CD14-positive monocyte (primary cell): ENCODE data around the gene RHOD. TPM values are rescaled to one million over a fixed set of nuclear protein-coding genes. Genes with fewer than 3 reads are reported as not detected.

Experiments used
- DNase-seq, 3 donors: peaks; one replicate each; pipeline ENCODE4 v3.0.0-alpha.2; 2011 to 2022
- H2AFZ ChIP-seq: 2 replicates; pipeline ENCODE4 v1.6.0; 2012; ENCODE audit warnings: mild to moderate bottlenecking, low read depth, low read length, inconsistent platforms; ENCODE audit not compliant: insufficient read depth, poor library complexity, severe bottlenecking
- H3K27ac ChIP-seq, 2 donors: 1 replicate in 1 of 2; 2 replicates in 1 of 2; pipeline ENCODE4 v1.5.1; 2012 to 2013; ENCODE audit warnings: low read length in 2 of 2, control low read depth in 1 of 2, inconsistent platforms in 1 of 2, low read depth in 1 of 2, mild to moderate bottlenecking in 1 of 2
- H3K27me3 ChIP-seq, 2 donors: one replicate each; pipeline versions ENCODE4 v1.6.0 to v1.6.1; 2011 to 2013; ENCODE audit warnings: low read length in 2 of 2; ENCODE audit not compliant: control insufficient read depth in 2 of 2, insufficient read depth in 2 of 2
- H3K36me3 ChIP-seq, 2 donors: replicated peaks in 1 of 2; 1 replicate in 1 of 2; 2 replicates in 1 of 2; pipeline versions ENCODE4 v1.5.1 to v1.6.1; 2012 to 2013; ENCODE audit warnings: low read length in 2 of 2, control low read depth in 1 of 2, inconsistent platforms in 1 of 2, mild to moderate bottlenecking in 1 of 2; ENCODE audit not compliant: insufficient read depth in 2 of 2, control insufficient read depth in 1 of 2
- H3K4me1 ChIP-seq, 2 donors: 1 replicate in 1 of 2; 2 replicates in 1 of 2; pipeline versions ENCODE4 v1.5.1 to v1.6.1; 2012 to 2013; ENCODE audit warnings: low read length in 2 of 2, control low read depth in 1 of 2, inconsistent platforms in 1 of 2, mild to moderate bottlenecking in 1 of 2, moderate library complexity in 1 of 2; ENCODE audit not compliant: insufficient read depth in 2 of 2, control insufficient read depth in 1 of 2
- H3K4me2 ChIP-seq: replicated peaks from 2 replicates; pipeline ENCODE3; 2012; ENCODE audit warnings: low read length, moderate library complexity, mild to moderate bottlenecking; ENCODE audit not compliant: poor library complexity, severe bottlenecking; ENCODE audit errors: extremely low read depth
- H3K4me3 ChIP-seq, 3 experiments: fragments of 200-600 bp in 1 of 3; sonication (generic) in 1 of 3; replicated peaks in 1 of 3; 1 replicate in 2 of 3; 2 replicates in 1 of 3; pipeline ENCODE4 v1.5.1; 2011 to 2013; ENCODE audit warnings: low read length in 3 of 3, mild to moderate bottlenecking in 3 of 3, control low read depth in 2 of 3, low read depth in 2 of 3, inconsistent platforms in 1 of 3, moderate library complexity in 1 of 3
- H3K79me2 ChIP-seq: 2 replicates; pipeline ENCODE4 v1.6.0; 2012; ENCODE audit warnings: mild to moderate bottlenecking, control low read depth, inconsistent platforms, low read length, moderate library complexity; ENCODE audit not compliant: insufficient read depth
- H3K9ac ChIP-seq: 2 replicates; pipeline ENCODE4 v1.6.0; 2017; ENCODE audit warnings: low read length, mild to moderate bottlenecking; ENCODE audit not compliant: insufficient read depth, poor library complexity, severe bottlenecking
- H3K9me3 ChIP-seq, 2 donors: replicated peaks in 1 of 2; 1 replicate in 1 of 2; 2 replicates in 1 of 2; pipeline versions ENCODE4 v1.5.1 to v1.6.1; 2012 to 2013; ENCODE audit warnings: low read length in 2 of 2, control low read depth in 1 of 2; ENCODE audit not compliant: control insufficient read depth in 1 of 2, insufficient read depth in 1 of 2
- H4K20me1 ChIP-seq: 2 replicates; pipeline ENCODE4 v1.6.0; 2012; ENCODE audit warnings: mild to moderate bottlenecking, low read length, control low read depth, moderate library complexity; ENCODE audit not compliant: insufficient read depth
- H3K27ac Mint-ChIP-seq, 7 donors: one replicate each; pipeline ENCODE4 v1.8.0; 2020; ENCODE audit warnings: mild to moderate bottlenecking in 7 of 7, mixed read lengths in 7 of 7, moderate library complexity in 6 of 7, inconsistent platforms in 2 of 7
- H3K27me3 Mint-ChIP-seq, 3 donors: one replicate each; pipeline ENCODE4 v1.8.0; 2021 to 2022; ENCODE audit warnings: low read depth in 3 of 3, mild to moderate bottlenecking in 3 of 3, mixed read lengths in 3 of 3, moderate library complexity in 3 of 3, inconsistent platforms in 1 of 3
- H3K36me3 Mint-ChIP-seq, 2 donors: one replicate each; pipeline ENCODE4 v1.8.0; 2020; ENCODE audit warnings: mixed read lengths in 2 of 2, inconsistent platforms in 1 of 2, mild to moderate bottlenecking in 1 of 2
- H3K4me1 Mint-ChIP-seq: one replicate; pipeline ENCODE4 v1.8.0; 2020; ENCODE audit warnings: mild to moderate bottlenecking, mixed read lengths
- H3K4me3 Mint-ChIP-seq, 2 donors: one replicate each; pipeline ENCODE4 v1.8.0; 2020; ENCODE audit warnings: mild to moderate bottlenecking in 2 of 2, mixed read lengths in 2 of 2, moderate library complexity in 1 of 2
- H3K9me3 Mint-ChIP-seq, 7 donors: one replicate each; pipeline ENCODE4 v1.8.0; 2020 to 2022; ENCODE audit warnings: mixed read lengths in 7 of 7, mild to moderate bottlenecking in 6 of 7, moderate library complexity in 6 of 7, inconsistent platforms in 2 of 7
- CTCF ChIP-seq: fragments of 200-600 bp; IDR thresholded peaks from one replicate; pipeline ENCODE4 v1.8.0; 2022; ENCODE audit warnings: antibody characterized with exemption, mild to moderate bottlenecking
- WGBS: methylation state at CpG from one replicate; pipeline ENCODE4 v1.1.5; 2013; ENCODE audit warnings: missing lambda C conversion rate; ENCODE audit not compliant: insufficient coverage; 5-methylcytosine and 5-hydroxymethylcytosine counted together
- intact Hi-C, 2 donors: fragments of 100-400 bp; cut with micrococcal nuclease; formaldehyde crosslinking; loops; one replicate each; pipeline versions ENCODE4 v1.15.0 to v1.15.1; 2023
- polyA plus RNA-seq, 3 donors: library from polyadenylated mRNA; depleted of rRNA in 1 of 3; unstranded in 2 of 3; stranded (reverse) in 1 of 3; fragments of 300-500 nt in 2 of 3; fragments of >200 nt in 1 of 3; fragmentation: Illumina TruSeq in 2 of 3; gene quantifications; 1 replicate in 2 of 3; 2 replicates in 1 of 3; pipeline ENCODE4 v1.2.3, GENCODE V29; 2012 to 2021

The RHOD gene
- polyA plus RNA-seq, 3 donors = not detected

GRCh38 chr11:67055812-67056211, 835 bp upstream of the RHOD start:
- TF ChIP-seq CTCF = no peak
- Histone ChIP-seq H3K4me1 (peaks cover 5 to 8% of the 10 kb centered on the region in 2 donors), H3K4me2 (no peak overlapping the region), H3K27me3 (peaks cover 12 to 30% of the 10 kb centered on the region in 2 donors), H3K79me2 (no peaks in the 10 kb centered on the region), H3K4me3 (no peak overlapping the region), H3K36me3 (no peaks in the 10 kb centered on the region), H3K9ac (no peak overlapping the region), H3K27ac (no peak overlapping the region), H4K20me1 (no peaks in the 10 kb centered on the region), H2AFZ (no peak overlapping the region), H3K9me3 (no peaks in the 10 kb centered on the region)
- H3K27me3 Mint-ChIP-seq = peaks cover 35 to 57% (median 42%) of the 10 kb centered on the region in 3 donors
- H3K4me3 Mint-ChIP-seq = peak overlapping the region in 1 of 2 donors; percentile 86
- no peak for DNase-seq
- peak overlapping the region in 2 of 7 donors; percentile 57 to 81 for H3K27ac Mint-ChIP-seq
- H3K9me3 Mint-ChIP-seq = peaks cover 0 to 7% (median 0%) of the 10 kb centered on the region in 7 donors
- no peaks in the 10 kb centered on the region for H3K36me3 Mint-ChIP-seq
- 41% methylated on average over 17 of the region's 17 CpGs for WGBS
- intact Hi-C loops = no loop called here
- peaks cover 7% of the 10 kb centered on the region for H3K4me1 Mint-ChIP-seq

GRCh38 chr11:67057205-67057672, 592 bp downstream of the RHOD start:
- no peaks in the 10 kb centered on the region for H3K36me3 ChIP-seq
- no peak for DNase-seq
- peaks cover 37 to 52% (median 49%) of the 10 kb centered on the region in 3 donors for H3K27me3 Mint-ChIP-seq
- H3K4me3 ChIP-seq = no peak overlapping the region
- H3K9me3 ChIP-seq = no peaks in the 10 kb centered on the region
- H3K9me3 Mint-ChIP-seq = peaks cover 0 to 7% (median 0%) of the 10 kb centered on the region in 7 donors
- H3K27ac ChIP-seq = no peak overlapping the region
- no peaks in the 10 kb centered on the region for H3K79me2 ChIP-seq
- H3K27ac Mint-ChIP-seq = no peak overlapping the region
- peak overlapping the region in 1 of 2 donors; percentile 79 for H3K4me3 Mint-ChIP-seq
- peaks cover 12 to 30% of the 10 kb centered on the region in 2 donors for H3K27me3 ChIP-seq
- H3K4me2 ChIP-seq = peak overlapping the region; percentile 58
- H2AFZ ChIP-seq = no peak overlapping the region
- no peaks in the 10 kb centered on the region for H4K20me1 ChIP-seq
- TF ChIP-seq CTCF = no peak
- intact Hi-C loops = no loop called here
- H3K36me3 Mint-ChIP-seq = no peaks in the 10 kb centered on the region
- WGBS = 95% methylated on average over 10 of the region's 10 CpGs
- H3K4me1 Mint-ChIP-seq = peaks cover 7% of the 10 kb centered on the region
- H3K9ac ChIP-seq = no peak overlapping the region
- peaks cover 5 to 8% of the 10 kb centered on the region in 2 donors for H3K4me1 ChIP-seq
